Muscle of back (tissue), 11 donors: Measurements from ENCODE around the gene EPB41. TPM values are rescaled to one million over a fixed set of nuclear protein-coding genes. Genes with fewer than 3 reads are reported as not detected.
"Not testable (repeated sequence)": the region's sequence is repeated elsewhere in the genome, so short reads cannot be mapped to it uniquely, and the experiment has no call there.

Experiments
- DNase-seq, 3 donors: peaks; one replicate each; pipeline versions ENCODE4 v3.0.0 to v3.0.0-alpha.2; 2013
- polyA plus RNA-seq, 10 donors: library from polyadenylated mRNA; unstranded; fragments of 120-200 nt; gene quantifications; one replicate each; pipeline ENCODE4 v1.2.1, GENCODE V29; 2013; ENCODE audit not compliant: insufficient read length in 10 of 10

The EPB41 gene
- polyA plus RNA-seq, 10 donors, result 7.1 to 25.3 (median 11.6) TPM

GRCh38 chr1:29128739-29129138, 214.4 kb downstream of the EPB41 start:
- no peak for DNase-seq

GRCh38 chr1:29129916-29130315, 215.5 kb downstream of the EPB41 start:
- DNase-seq, result no peak

- not testable (repeated sequence) for DNase-seq
These were observed 216.7 kb downstream of the EPB41 start for GRCh38 chr1:29131056-29131455.

- no peak for DNase-seq
These were observed 219.7 kb downstream of the EPB41 start for GRCh38 chr1:29133861-29134694.

- DNase-seq, result no peak
These were observed 220.3 kb downstream of the EPB41 start for GRCh38 chr1:29134695-29135028.

- DNase-seq, result peak in 2 of 3 donors; percentile 25 to 63
These were observed 222.1 kb downstream of the EPB41 start for GRCh38 chr1:29136391-29136915.

GRCh38 chr1:29142714-29143113, 228.3 kb downstream of the EPB41 start:
- DNase-seq, result no peak

- no peak for DNase-seq
These were observed 229.8 kb downstream of the EPB41 start for GRCh38 chr1:29144178-29144577.

- peak in 1 of 3 donors; percentile 87 for DNase-seq
These were observed 231.5 kb downstream of the EPB41 start for GRCh38 chr1:29145739-29146437.

- no peak for DNase-seq
These were observed 234.5 kb downstream of the EPB41 start for GRCh38 chr1:29148656-29149491.

- DNase-seq, result not testable (repeated sequence)
These were observed 236.0 kb downstream of the EPB41 start for GRCh38 chr1:29150346-29150745.

GRCh38 chr1:29152046-29152805, 237.9 kb downstream of the EPB41 start:
- no peak for DNase-seq

- DNase-seq, result peak in 2 of 3 donors; percentile 25 to 34
These were observed 242.3 kb downstream of the EPB41 start for GRCh38 chr1:29156543-29157268.

GRCh38 chr1:29157269-29157601, 242.9 kb downstream of the EPB41 start:
- no peak for DNase-seq

GRCh38 chr1:29159773-29160172, 245.4 kb downstream of the EPB41 start:
- DNase-seq, result no peak

GRCh38 chr1:29162025-29162424, 247.7 kb downstream of the EPB41 start:
- DNase-seq, result no peak

- no peak for DNase-seq
These were observed 248.2 kb downstream of the EPB41 start for GRCh38 chr1:29162476-29163138.

GRCh38 chr1:29164588-29164987, 250.2 kb downstream of the EPB41 start:
- DNase-seq, result no peak

- DNase-seq, result no peak
These were observed 252.0 kb downstream of the EPB41 start for GRCh38 chr1:29166291-29166878.

GRCh38 chr1:29167904-29168303, 253.5 kb downstream of the EPB41 start:
- no peak for DNase-seq
